Adrenal gland (tissue), 12 donors: ENCODE results near the gene KCNB1. TPM values are rescaled to one million over a fixed set of nuclear protein-coding genes. Genes with fewer than 3 reads are reported as not detected.

Source experiments
- DNase-seq, 7 donors: peaks; one replicate each; pipeline ENCODE4 v3.0.0-alpha.2; 2019 to 2020
- H3K27ac ChIP-seq, 5 donors: fragments of 200-600 bp; sonication (generic) in 4 of 5; 1 replicate in 3 of 5; 2 replicates in 2 of 5; pipeline versions ENCODE4 v1.5.1 to v1.8.0; 2016 to 2020; ENCODE audit warnings: mild to moderate bottlenecking in 1 of 5
- H3K27me3 ChIP-seq: fragments of 200-600 bp; 2 replicates; pipeline ENCODE4 v1.8.0; 2021
- H3K36me3 ChIP-seq, 2 donors: fragments of 200-600 bp; replicated peaks in 1 of 2; 1 replicate in 1 of 2; 2 replicates in 1 of 2; pipeline versions ENCODE4 v1.5.1 to v1.8.0; 2018 to 2022
- H3K4me1 ChIP-seq, 2 donors: fragments of 200-600 bp; replicated peaks in 1 of 2; 1 replicate in 1 of 2; 2 replicates in 1 of 2; pipeline versions ENCODE4 v1.5.1 to v1.8.0; 2018 to 2021
- H3K4me3 ChIP-seq, 4 donors: fragments of 200-600 bp; sonication (generic) in 3 of 4; one replicate each; pipeline ENCODE4 v1.5.1; 2016 to 2018
- H3K9me3 ChIP-seq, 3 donors: fragments of 200-600 bp; sonication (generic) in 1 of 3; replicated peaks in 1 of 3; 1 replicate in 2 of 3; 2 replicates in 1 of 3; pipeline versions ENCODE4 v1.5.1 to v1.8.0; 2016 to 2021
- POLR2A ChIP-seq, 2 donors: fragments of 450-650 bp; IDR thresholded peaks; one replicate each; pipeline ENCODE4 v1.6.1; 2017; ENCODE audit warnings: antibody characterized with exemption in 2 of 2, mild to moderate bottlenecking in 2 of 2, moderate library complexity in 1 of 2
- WGBS, 4 donors: extraction: QIAGEN DNeasy Blood & Tissue Kit in 2 of 4; methylation state at CpG; one replicate each; pipeline versions ENCODE4 v1.1.5 to v1.1.7; 2013 to 2017; 5-methylcytosine and 5-hydroxymethylcytosine counted together
- intact Hi-C, 2 donors: fragments of 100-400 bp; cut with DNase I; formaldehyde crosslinking; loops; one replicate each; pipeline versions ENCODE4 v1.14.1 to v1.15.0; 2022 to 2023
- polyA plus RNA-seq, 3 donors: library from polyadenylated mRNA; stranded (reverse); fragments of 200-250 nt in 2 of 3; fragments of 350-450 nt in 1 of 3; fragmentation: Illumina TruSeq in 1 of 3; extraction: RNeasy Lipid Tissue Mini Kit (QIAGEN cat#74804) in 1 of 3; gene quantifications; one replicate each; pipeline ENCODE4 v1.2.3, GENCODE V29; 2013 to 2014
- total RNA-seq, 9 donors: library from RNA; depleted of rRNA in 4 of 9; stranded (reverse); fragments of >200 nt in 4 of 9; fragments of 120-200 nt in 1 of 9; fragmentation: NEBNext Ultra II Directional in 1 of 9; extraction: Animal tissue kit (Norgen Biotek cat#: 25700) in 1 of 9; gene quantifications; one replicate each; pipeline versions ENCODE4 v1.1.0 to v1.2.4, GENCODE V29; 2013 to 2023
- TF ChIP-seq, protein P1 (sequence below), 6 experiments: fragments of 450-650 bp in 4 of 6; fragments of 200-600 bp in 2 of 6; sonication (generic) in 1 of 6; IDR thresholded peaks; 1 replicate in 5 of 6; 2 replicates in 1 of 6; pipeline versions ENCODE4 v1.5.1 to v1.8.0; 2016 to 2021; ENCODE audit warnings: antibody characterized with exemption in 6 of 6, mild to moderate bottlenecking in 2 of 6, moderate library complexity in 1 of 6
- donor health status: healthy with polysubstance abuse.
- donor health status: Bipolar disorder and iron deficiency.
- donor health status: DM: yes; HTN: yes; CAD: no.
- donor health status: DM: no; HTN: no; CAD: no.
- donor health status: DM: no; HTN: no; CAD: no.
- donor health status: DM: yes; HTN: yes; CAD: no.

Gene KCNB1
- total and polyA plus RNA-seq, 12 donors = 0.11 to 8.2 (median 1.3) TPM

DNA sequence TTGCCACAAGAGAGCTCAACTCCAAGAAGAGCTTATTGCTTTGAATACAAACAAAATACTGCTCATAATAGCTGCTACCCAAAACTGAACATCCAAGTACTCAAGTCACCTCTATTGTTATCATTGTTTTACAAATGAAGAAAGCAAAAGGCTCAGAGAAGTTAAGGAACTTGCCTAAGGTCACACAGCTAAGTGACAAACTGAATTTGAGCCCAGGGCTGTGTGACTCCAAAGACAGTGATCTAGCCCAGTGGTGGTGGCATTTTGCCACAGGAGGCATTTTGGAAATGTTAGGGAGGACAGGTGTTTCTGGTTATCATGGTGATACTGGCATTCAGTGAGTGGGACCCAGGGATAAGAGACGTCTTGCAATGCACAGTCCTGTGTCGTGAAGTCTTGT, 79.5 kb downstream of the KCNB1 start:
- H3K36me3 ChIP-seq = no peaks in the 10 kb centered on the region
- 83 to 95% (median 89%) methylated on average over 2 of the region's 2 CpGs for WGBS, 4 donors
- H3K27ac ChIP-seq = no peak overlapping the region
- H3K4me1 ChIP-seq = peaks cover 0 to 5% of the 10 kb centered on the region in 2 donors
- no peaks in the 10 kb centered on the region for H3K27me3 ChIP-seq
- intact Hi-C loops = no loop called here
- TF ChIP-seq POLR2A (IDR thresholded peaks at IDR 0.05) = no peak
- no peaks in the 10 kb centered on the region for H3K9me3 ChIP-seq
- no peak overlapping the region for H3K4me3 ChIP-seq
- DNase-seq = no peak

DNA sequence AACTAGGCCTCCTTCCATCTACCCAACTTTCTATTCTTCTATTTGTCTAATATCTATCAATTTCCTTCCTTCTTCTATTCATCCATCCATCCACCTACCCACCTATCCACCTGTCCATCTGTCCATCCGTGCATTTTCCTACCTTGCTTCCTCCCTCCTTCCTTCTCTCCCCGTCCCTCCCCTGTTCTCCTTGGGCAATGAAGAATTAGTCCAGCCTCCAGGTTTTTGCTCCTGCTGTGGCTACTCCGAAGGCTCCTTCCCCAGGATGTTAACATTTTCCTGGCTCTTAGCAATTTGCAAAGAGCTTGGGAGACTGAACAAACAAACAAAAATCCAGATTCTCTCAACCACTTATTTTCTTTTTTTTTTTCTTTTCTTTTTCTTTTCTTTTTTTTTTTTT, 81.6 kb downstream of the KCNB1 start:
- H3K4me3 ChIP-seq = no peak overlapping the region
- H3K4me1 ChIP-seq = peaks cover 0 to 5% of the 10 kb centered on the region in 2 donors
- H3K9me3 ChIP-seq = no peaks in the 10 kb centered on the region
- no peak for DNase-seq
- no peaks in the 10 kb centered on the region for H3K36me3 ChIP-seq
- intact Hi-C loops = no loop called here
- TF ChIP-seq POLR2A (IDR thresholded peaks at IDR 0.05) = no peak
- TF ChIP-seq, protein P1, sequence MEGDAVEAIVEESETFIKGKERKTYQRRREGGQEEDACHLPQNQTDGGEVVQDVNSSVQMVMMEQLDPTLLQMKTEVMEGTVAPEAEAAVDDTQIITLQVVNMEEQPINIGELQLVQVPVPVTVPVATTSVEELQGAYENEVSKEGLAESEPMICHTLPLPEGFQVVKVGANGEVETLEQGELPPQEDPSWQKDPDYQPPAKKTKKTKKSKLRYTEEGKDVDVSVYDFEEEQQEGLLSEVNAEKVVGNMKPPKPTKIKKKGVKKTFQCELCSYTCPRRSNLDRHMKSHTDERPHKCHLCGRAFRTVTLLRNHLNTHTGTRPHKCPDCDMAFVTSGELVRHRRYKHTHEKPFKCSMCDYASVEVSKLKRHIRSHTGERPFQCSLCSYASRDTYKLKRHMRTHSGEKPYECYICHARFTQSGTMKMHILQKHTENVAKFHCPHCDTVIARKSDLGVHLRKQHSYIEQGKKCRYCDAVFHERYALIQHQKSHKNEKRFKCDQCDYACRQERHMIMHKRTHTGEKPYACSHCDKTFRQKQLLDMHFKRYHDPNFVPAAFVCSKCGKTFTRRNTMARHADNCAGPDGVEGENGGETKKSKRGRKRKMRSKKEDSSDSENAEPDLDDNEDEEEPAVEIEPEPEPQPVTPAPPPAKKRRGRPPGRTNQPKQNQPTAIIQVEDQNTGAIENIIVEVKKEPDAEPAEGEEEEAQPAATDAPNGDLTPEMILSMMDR (IDR thresholded peaks at IDR 0.05) = no peak
- H3K27me3 ChIP-seq = no peaks in the 10 kb centered on the region
- H3K27ac ChIP-seq = peak overlapping the region in 2 of 5 donors; percentile 54 to 71
- 40 to 57% (median 49%) methylated on average over 3 of the region's 3 CpGs for WGBS, 4 donors

DNA sequence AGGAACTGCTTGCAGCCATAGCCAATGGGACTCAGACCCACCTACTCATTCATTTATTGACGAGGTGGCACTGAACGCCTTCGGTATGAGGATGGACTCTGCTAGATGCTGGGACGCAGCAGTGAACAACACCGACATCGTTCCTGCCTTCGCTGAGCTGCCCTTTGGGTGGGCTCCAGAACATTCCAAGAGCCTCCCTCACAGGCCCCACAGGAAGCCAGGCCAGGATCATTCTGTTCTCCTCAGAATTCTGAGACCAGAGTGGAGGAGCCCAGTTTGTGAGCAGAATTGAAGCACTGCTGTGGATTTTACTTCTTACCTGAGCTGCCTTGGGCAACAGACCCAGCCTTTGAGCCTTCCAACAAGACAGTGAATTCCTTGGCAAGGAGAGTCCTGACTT, 82.1 kb downstream of the KCNB1 start:
- no peak for TF ChIP-seq POLR2A (IDR thresholded peaks at IDR 0.05)
- TF ChIP-seq, protein P1 (IDR thresholded peaks at IDR 0.05) = no peak
- Histone ChIP-seq H3K4me3 (no peak overlapping the region), H3K27me3 (no peaks in the 10 kb centered on the region), H3K27ac (peak overlapping the region in 2 of 5 donors; percentile 54 to 71), H3K36me3 (no peaks in the 10 kb centered on the region), H3K9me3 (no peaks in the 10 kb centered on the region), H3K4me1 (peaks cover 0 to 5% of the 10 kb centered on the region in 2 donors)
- 65 to 78% (median 68%) methylated on average over 7 of the region's 7 CpGs for WGBS, 4 donors
- intact Hi-C loops = no loop called here
- DNase-seq = no peak

DNA sequence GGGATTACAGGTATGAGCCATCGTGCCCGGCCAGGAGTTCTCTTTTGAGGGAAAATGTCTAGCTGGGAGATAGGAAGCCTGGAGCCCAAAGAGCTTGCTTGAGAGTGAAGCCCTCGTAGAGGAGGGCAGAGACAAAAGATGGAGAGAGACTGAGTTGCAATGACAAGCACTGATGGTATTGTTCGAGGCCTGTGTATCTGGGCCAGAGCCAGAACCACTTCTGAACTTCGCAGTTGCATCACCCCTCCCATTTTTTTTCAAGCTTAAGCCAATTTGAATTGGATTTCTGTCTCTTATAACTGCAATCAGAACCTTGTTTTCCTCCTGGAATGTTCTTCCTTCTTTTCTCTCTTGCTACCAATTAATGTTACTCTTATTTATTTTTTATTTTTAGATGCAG, 83.1 kb downstream of the KCNB1 start:
- H3K4me1 ChIP-seq = peaks cover 0 to 5% of the 10 kb centered on the region in 2 donors
- intact Hi-C loops = no loop called here
- no peak overlapping the region for H3K27ac ChIP-seq
- TF ChIP-seq, protein P1 (IDR thresholded peaks at IDR 0.05) = no peak
- TF ChIP-seq POLR2A (IDR thresholded peaks at IDR 0.05) = no peak
- peak in 1 of 7 donors; percentile 10 for DNase-seq
- H3K36me3 ChIP-seq = no peaks in the 10 kb centered on the region
- H3K9me3 ChIP-seq = no peaks in the 10 kb centered on the region
- WGBS, 4 donors = 55 to 69% (median 66%) methylated on average over 5 of the region's 5 CpGs
- H3K4me3 ChIP-seq = no peak overlapping the region
- H3K27me3 ChIP-seq = no peaks in the 10 kb centered on the region

DNA sequence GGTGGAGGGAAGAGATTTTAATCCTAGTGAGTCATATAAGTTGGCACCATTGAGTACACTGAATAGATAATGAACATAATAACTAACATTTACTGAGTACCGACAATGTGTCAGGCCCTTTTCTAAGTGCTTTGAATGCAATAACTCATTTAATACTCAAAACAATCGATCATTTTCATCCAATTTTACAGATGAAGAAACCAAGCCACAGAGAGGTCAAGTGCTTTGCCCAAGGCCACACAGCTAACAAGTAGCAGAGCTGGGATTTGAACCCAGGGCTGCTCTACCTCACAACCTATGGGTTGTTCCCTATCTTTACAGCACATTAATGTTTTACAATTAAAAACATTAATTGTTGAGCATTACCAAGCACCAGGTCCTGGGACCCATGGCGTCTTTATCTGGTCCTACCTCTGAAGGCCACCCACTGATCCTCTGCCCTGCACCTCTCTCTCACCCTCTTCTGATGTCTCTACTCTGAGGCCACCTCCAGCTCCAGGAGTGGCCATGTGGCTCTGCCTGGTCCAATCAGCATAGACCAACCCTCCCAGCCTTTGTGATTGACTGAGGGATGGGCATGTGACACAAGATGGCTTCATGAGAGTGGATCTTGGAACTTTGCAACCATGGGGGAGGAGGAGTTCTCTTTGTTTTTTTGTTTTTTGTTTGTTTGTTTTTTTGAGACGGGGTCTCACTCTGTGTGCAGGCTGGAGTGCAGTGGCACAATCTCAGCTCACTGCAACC, 83.9 kb downstream of the KCNB1 start:
- no peak for DNase-seq
- intact Hi-C loops = no loop called here
- peaks cover 0 to 5% of the 10 kb centered on the region in 2 donors for H3K4me1 ChIP-seq
- no peak overlapping the region for H3K27ac ChIP-seq
- no peak overlapping the region for H3K4me3 ChIP-seq
- no peaks in the 10 kb centered on the region for H3K27me3 ChIP-seq
- no peaks in the 10 kb centered on the region for H3K36me3 ChIP-seq
- H3K9me3 ChIP-seq = no peaks in the 10 kb centered on the region
- no peak for TF ChIP-seq POLR2A (IDR thresholded peaks at IDR 0.05)
- TF ChIP-seq, protein P1 (IDR thresholded peaks at IDR 0.05) = no peak
- WGBS, 4 donors = 83 to 90% (median 85%) methylated on average over 4 of the region's 4 CpGs
